ENCODE data around the gene CCL8.

- no peak for TF ChIP-seq CTCF (IDR thresholded peaks at IDR 0.05)
- TF ChIP-seq EP300 (IDR thresholded peaks at IDR 0.05): no peak
- no peak for TF ChIP-seq POLR2A (IDR thresholded peaks at IDR 0.05)
- no peak for TF ChIP-seq POLR2AphosphoS5 (IDR thresholded peaks at IDR 0.05)
These were observed 45.5 kb downstream of the CCL8 start for GRCh38 chr17:34364751-34365150.

Measured in stomach (tissue), 4 donors.